ENCODE data around the gene GPR155. TPM values are rescaled to one million over a fixed set of nuclear protein-coding genes. Genes with fewer than 3 reads are reported as not detected.

GPR155 gene
- total and polyA plus RNA-seq, 9 of the 15 experiments (the other 6 are each of a cell fraction or from before 2014, with no cell fraction given) = 0.04 to 0.40 (median 0.11) TPM; not detected in 1

DNA sequence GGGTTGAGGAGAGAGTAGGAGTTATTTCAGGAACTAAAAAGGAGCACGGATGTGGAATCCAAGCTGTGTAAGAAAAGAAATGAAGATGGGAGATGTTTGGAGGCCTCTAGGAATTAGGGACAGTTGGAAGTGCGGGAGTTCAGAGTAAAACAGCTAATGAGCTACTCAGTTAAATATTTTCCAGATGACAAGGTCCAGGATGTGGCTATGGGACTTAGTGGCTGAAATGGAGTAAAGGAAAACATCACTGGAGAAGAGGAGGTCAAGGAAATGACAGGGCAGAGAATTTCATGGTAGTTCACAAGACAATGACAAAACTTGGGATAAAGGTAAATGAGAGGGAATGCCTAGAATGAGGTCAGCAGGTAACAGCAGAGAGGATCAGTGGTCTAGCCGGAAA is 13.0 kb downstream of the GPR155 start:
- CTCF ChIA-PET (ENCODE audit: low intra/inter-chr PET ratio) = no interaction called here
- 0% methylated on average over 3 of the region's 3 CpGs for WGBS (ENCODE audit: insufficient coverage, low coverage, missing lambda C conversion rate)
- ATAC-seq (no peak), DNase-seq (ENCODE audit: extremely low read depth in 1 of 4, low spot score in 3 of 4) (no peak), FAIRE-seq (no peak)
- no peak overlapping the region for H3K9ac ChIP-seq (ENCODE audit: insufficient read depth in 1 of 2, low read depth in 2 of 2, low read length in 2 of 2)
- no peak overlapping the region for H3K4me3 ChIP-seq
- H3K36me3 ChIP-seq (ENCODE audit: control insufficient read depth, insufficient read depth, low read length) = no peaks in the 10 kb centered on the region
- POLR2A ChIA-PET = interaction anchor here (0.7 to 1.4 kb wide), 4 partner anchors 13 to 222 kb away, joined by 3 to 4 read pairs (median 3); partner anchors contain the start of genes GPR155 and SCRN3
- no peaks in the 10 kb centered on the region for H3K79me2 ChIP-seq (ENCODE audit: control insufficient read depth, insufficient read depth, low read length)
- no peaks in the 10 kb centered on the region for H4K20me1 ChIP-seq (replicated peaks; ENCODE audit: control insufficient read depth, insufficient read depth, low read length)
- BruUV-seq (replicated peaks) = no TSS peak
- H3K4me2 ChIP-seq (ENCODE audit: insufficient read depth, low read length) = no peak overlapping the region
- H3K9me3 ChIP-seq (replicated peaks; ENCODE audit: control insufficient read depth, insufficient read depth, low read depth, low read length) = no peaks in the 10 kb centered on the region
- intact Hi-C loops (cut with micrococcal nuclease) = no loop called here
- in situ Hi-C loops (cut with MboI) = no loop called here
- no peaks in the 10 kb centered on the region for H3K4me1 ChIP-seq (replicated peaks in 1 of 2; ENCODE audit: control insufficient read depth in 2 of 2, insufficient read depth in 2 of 2, low read length in 2 of 2)
- H3K9me1 ChIP-seq (ENCODE audit: control insufficient read depth, insufficient read depth, low read length) = no peaks in the 10 kb centered on the region
- no peak overlapping the region for H2AFZ ChIP-seq (ENCODE audit: low read depth, low read length)
- TF ChIP-seq ZBTB17 (CRISPR knock-in tag; IDR thresholded peaks at IDR 0.05) (no peak), PHF20 (IDR thresholded peaks at IDR 0.05; ENCODE audit: partially characterized antibody) (no peak), FUS (optimal IDR thresholded peaks at IDR 0.05; ENCODE audit: low read depth, low read length) (no peak), ELF4 (CRISPR knock-in tag; IDR thresholded peaks at IDR 0.05) (no peak), GATA2 (CRISPR knock-in tag; IDR thresholded peaks at IDR 0.05) (no peak), TSC22D4 (tag; IDR thresholded peaks at IDR 0.05) (no peak), NR3C1 (CRISPR knock-in tag; IDR thresholded peaks at IDR 0.05) (no peak), NR2C1 (IDR thresholded peaks at IDR 0.05) (no peak), NR2C1 (tag; IDR thresholded peaks at IDR 0.05) (no peak), RBM39 (optimal IDR thresholded peaks at IDR 0.05; ENCODE audit: low read depth, low read length) (no peak), CEBPB (tag; IDR thresholded peaks at IDR 0.05) (no peak)
- TF ChIP-seq, protein P1, sequence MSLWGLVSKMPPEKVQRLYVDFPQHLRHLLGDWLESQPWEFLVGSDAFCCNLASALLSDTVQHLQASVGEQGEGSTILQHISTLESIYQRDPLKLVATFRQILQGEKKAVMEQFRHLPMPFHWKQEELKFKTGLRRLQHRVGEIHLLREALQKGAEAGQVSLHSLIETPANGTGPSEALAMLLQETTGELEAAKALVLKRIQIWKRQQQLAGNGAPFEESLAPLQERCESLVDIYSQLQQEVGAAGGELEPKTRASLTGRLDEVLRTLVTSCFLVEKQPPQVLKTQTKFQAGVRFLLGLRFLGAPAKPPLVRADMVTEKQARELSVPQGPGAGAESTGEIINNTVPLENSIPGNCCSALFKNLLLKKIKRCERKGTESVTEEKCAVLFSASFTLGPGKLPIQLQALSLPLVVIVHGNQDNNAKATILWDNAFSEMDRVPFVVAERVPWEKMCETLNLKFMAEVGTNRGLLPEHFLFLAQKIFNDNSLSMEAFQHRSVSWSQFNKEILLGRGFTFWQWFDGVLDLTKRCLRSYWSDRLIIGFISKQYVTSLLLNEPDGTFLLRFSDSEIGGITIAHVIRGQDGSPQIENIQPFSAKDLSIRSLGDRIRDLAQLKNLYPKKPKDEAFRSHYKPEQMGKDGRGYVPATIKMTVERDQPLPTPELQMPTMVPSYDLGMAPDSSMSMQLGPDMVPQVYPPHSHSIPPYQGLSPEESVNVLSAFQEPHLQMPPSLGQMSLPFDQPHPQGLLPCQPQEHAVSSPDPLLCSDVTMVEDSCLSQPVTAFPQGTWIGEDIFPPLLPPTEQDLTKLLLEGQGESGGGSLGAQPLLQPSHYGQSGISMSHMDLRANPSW (CRISPR knock-in tag; IDR thresholded peaks at IDR 0.05) = no peak
- no peak overlapping the region for H3K27ac ChIP-seq (ENCODE audit: extremely low read depth, low read depth, low read length)
- H3K27me3 ChIP-seq (ENCODE audit: control insufficient read depth in 2 of 2, insufficient read depth in 2 of 2, low read length in 2 of 2) = peaks cover 8 to 20% of the 10 kb centered on the region in 2 experiments

Measured in K562 (cell line).